Lower leg skin (tissue), 4 donors: ENCODE results near the gene P2RX5. TPM values are rescaled to one million over a fixed set of nuclear protein-coding genes. Genes with fewer than 3 reads are reported as not detected.
"Not testable (repeated sequence)": the region's sequence is repeated elsewhere in the genome, so short reads cannot be mapped to it uniquely, and the experiment has no call there.

ENCODE experiments used
- DNase-seq, 2 donors: peaks; one replicate each; pipeline ENCODE4 v3.0.0-alpha.2; 2019; ENCODE audit warnings: low spot score in 2 of 2
- H3K4me3 ChIP-seq: fragments of 200-600 bp; sonication (generic); 2 replicates; pipeline ENCODE4 v1.5.1; 2017; ENCODE audit warnings: mild to moderate bottlenecking, low read depth; ENCODE audit not compliant: poor library complexity, severe bottlenecking
- CTCF ChIP-seq, 3 donors: fragments of 450-650 bp; IDR thresholded peaks; one replicate each; pipeline ENCODE4 v1.5.1; 2016; ENCODE audit warnings: antibody characterized with exemption in 3 of 3, mild to moderate bottlenecking in 3 of 3, moderate library complexity in 2 of 3
- POLR2A ChIP-seq, 2 donors: fragments of 450-650 bp; IDR thresholded peaks; one replicate each; pipeline ENCODE4 v1.6.1; 2016 to 2017; ENCODE audit warnings: antibody characterized with exemption in 2 of 2, mild to moderate bottlenecking in 1 of 2, moderate library complexity in 1 of 2
- WGBS, 2 donors: methylation state at CpG; one replicate each; pipeline ENCODE4 v1.1.5; 2018; 5-methylcytosine and 5-hydroxymethylcytosine counted together
- intact Hi-C: fragments of 100-400 bp; cut with DNase I; formaldehyde crosslinking; loops from one replicate; pipeline ENCODE4 v1.15.0; 2023; ENCODE audit warnings: low total_unique reads
- total RNA-seq, 4 donors: library from RNA; depleted of rRNA; stranded (reverse); fragments of >200 nt; gene quantifications; one replicate each; pipeline ENCODE4 v1.1.0, GENCODE V29; 2016

Gene P2RX5
- total RNA-seq, 4 donors from 2014 or later: 0.89 TPM; not detected in 3

- WGBS, 2 donors: 85 to 86% methylated on average over 20 of the region's 20 CpGs
- intact Hi-C loops: no loop called here
- H3K4me3 ChIP-seq: no peak overlapping the region
- TF ChIP-seq POLR2A (IDR thresholded peaks at IDR 0.05) (no peak), CTCF (IDR thresholded peaks at IDR 0.05) (no peak)
- no peak for DNase-seq
Measured at GRCh38 chr17:3704931-3705717, 9.2 kb upstream of the P2RX5 start.

GRCh38 chr17:3702041-3702539 lies 6.1 kb upstream of the P2RX5 start:
- intact Hi-C loops: not testable (repeated sequence)
- WGBS, 2 donors: 83 to 89% methylated on average over 7 of the region's 7 CpGs

GRCh38 chr17:3699951-3700350 lies 4.0 kb upstream of the P2RX5 start:
- WGBS, 2 donors: 90 to 95% methylated on average over 4 of the region's 4 CpGs
- no peak overlapping the region for H3K4me3 ChIP-seq
- no peak for DNase-seq
- intact Hi-C loops: no loop called here
- TF ChIP-seq POLR2A (IDR thresholded peaks at IDR 0.05) (no peak), CTCF (IDR thresholded peaks at IDR 0.05) (no peak)

More at GRCh38 chr17:3702041-3702539, 6.1 kb upstream of the P2RX5 start:
- H3K4me3 ChIP-seq, DNase-seq: not testable (repeated sequence)

- no peak overlapping the region for H3K4me3 ChIP-seq
- WGBS, 2 donors: 74 to 87% methylated on average over 4 of the region's 4 CpGs
- no peak for DNase-seq
- TF ChIP-seq CTCF (IDR thresholded peaks at IDR 0.05) (no peak), POLR2A (IDR thresholded peaks at IDR 0.05) (no peak)
- intact Hi-C loops: no loop called here
Measured at GRCh38 chr17:3698139-3698538, 2.2 kb upstream of the P2RX5 start.

GRCh38 chr17:3697103-3697476 lies 1.1 kb upstream of the P2RX5 start:
- H3K4me3 ChIP-seq: no peak overlapping the region
- 46 to 47% methylated on average over 12 of the region's 12 CpGs for WGBS, 2 donors
- no peak for DNase-seq
- TF ChIP-seq CTCF (IDR thresholded peaks at IDR 0.05) (no peak), POLR2A (IDR thresholded peaks at IDR 0.05) (no peak)
- intact Hi-C loops: no loop called here

- intact Hi-C loops: no loop called here
- no peak for TF ChIP-seq POLR2A (IDR thresholded peaks at IDR 0.05)
- TF ChIP-seq CTCF (IDR thresholded peaks at IDR 0.05): no peak
- WGBS, 2 donors: 11 to 16% methylated on average over 17 of the region's 17 CpGs
Measured at GRCh38 chr17:3695129-3695722, 729 bp downstream of the P2RX5 start.

More at GRCh38 chr17:3695129-3695722, 729 bp downstream of the P2RX5 start:
- H3K4me3 ChIP-seq: peak overlapping the region; percentile 29
- DNase-seq: peak in 1 of 2 donors; percentile 68
